IPS-NIHi7 (cell line): ENCODE measurements around the gene PRKAR2A.
"Not testable (repeated sequence)": the region's sequence is repeated elsewhere in the genome, so short reads cannot be mapped to it uniquely, and the experiment has no call there.

Experiments used
- DNase-seq: peaks from one replicate; pipeline ENCODE4 v3.0.0; 2012; ENCODE audit warnings: mixed read lengths; ENCODE audit errors: extremely low spot score

The PRKAR2A gene

GRCh38 chr3:48778565-48778964, 69.1 kb downstream of the PRKAR2A start:
- DNase-seq = not testable (repeated sequence)

DNA sequence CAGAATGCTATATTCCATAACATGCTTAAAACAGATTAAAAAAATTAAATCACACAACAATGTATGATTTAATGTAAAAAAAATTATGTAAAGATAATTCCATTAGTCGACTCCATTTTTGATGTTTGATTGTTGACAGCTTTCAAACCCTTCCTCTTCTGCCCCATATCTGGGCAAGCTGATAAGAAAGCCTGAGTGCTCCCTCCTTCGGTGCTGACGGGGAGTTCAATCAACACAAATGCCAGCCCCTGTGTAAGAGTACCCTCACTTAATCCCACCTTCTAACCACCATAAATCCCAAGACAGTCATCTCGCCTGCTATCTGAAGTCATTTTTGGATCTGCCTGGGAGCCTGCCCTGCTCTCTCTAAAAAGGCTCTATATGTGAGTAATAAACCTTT, 70.8 kb downstream of the PRKAR2A start:
- no peak for DNase-seq

GRCh38 chr3:48770192-48770502, 77.5 kb downstream of the PRKAR2A start:
- DNase-seq = no peak

GRCh38 chr3:48765376-48765775, 82.3 kb downstream of the PRKAR2A start:
- DNase-seq = no peak

DNA sequence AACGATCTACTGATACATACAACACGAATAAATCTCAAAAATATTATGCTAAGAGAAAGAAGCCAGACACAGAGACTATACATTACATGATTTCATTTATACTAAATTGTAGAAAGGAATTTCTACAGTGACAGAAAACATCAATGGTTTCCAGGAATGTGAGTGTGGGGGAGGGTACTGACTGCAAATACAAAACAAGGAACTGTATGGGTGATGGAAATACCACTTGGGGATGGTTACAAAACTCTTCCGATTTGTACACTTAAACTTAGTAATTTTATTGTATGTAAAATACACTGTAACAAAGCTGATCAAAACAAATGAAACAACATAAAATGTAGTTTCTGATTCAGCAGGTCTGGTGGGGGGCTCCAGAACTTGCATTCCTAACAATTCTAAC, 84.9 kb downstream of the PRKAR2A start:
- DNase-seq = no peak

DNA sequence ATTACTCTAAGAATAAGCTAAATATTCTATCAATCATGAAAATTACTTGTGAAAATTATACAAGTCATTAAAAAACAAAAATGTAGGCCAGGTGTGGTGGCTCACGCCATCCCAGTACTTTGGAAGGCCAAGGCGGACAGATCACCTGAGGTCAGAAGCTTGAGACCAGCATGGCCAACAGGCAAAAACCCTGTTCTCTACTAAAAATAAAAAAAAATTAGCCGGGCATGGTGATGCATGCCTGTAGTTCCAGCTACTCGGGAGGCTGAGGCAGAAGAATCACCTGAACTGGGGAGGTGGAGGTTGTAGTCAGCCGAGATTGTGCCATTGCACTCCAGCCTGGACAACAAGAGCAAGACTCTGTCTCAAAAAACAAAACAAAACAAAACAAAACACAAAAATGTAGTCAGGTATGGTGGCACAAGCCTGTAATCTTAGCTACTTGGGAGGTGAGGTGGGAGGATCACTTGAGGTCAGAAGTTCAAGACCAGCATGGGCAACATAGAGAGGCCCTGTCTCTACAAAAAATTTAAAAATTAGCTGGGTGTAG, 87.6 kb downstream of the PRKAR2A start:
- DNase-seq = not testable (repeated sequence)

DNA sequence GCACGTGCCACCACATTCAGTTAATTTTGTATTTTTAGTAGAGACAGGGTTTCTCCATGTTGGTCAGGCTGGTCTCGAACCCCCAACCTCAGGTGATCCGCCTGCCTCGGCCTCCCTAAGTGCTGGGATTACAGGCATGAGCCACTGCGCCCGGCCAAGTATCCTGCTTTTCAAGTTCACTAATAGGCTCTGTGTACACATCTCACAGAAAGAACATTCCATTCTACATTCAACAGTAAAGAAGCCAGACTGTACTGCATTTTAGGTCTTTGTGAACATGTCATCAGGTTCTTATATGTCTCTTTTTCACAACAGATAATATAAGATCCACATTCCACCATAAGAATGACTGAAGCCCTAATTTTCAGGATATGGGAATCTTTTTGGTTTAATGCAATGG, 88.1 kb downstream of the PRKAR2A start:
- not testable (repeated sequence) for DNase-seq

DNA sequence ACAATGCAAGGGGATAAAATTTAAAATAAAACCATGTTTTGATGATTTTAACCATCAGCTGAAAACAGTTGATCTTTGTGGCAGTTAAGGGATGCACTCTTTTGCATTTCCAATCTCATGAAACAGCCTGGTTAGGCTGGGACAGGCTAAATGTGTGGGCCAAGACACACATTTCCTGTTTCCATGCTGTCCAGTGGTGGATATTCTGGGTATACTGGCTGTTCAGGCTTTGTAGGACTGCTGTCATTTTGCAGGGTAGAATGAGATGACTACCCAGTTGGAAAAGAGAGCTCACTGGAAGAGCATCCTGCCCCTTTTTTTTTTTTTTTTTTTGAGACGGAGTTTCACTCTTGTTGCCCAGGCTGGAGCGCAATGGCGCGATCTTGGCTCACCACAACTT, 88.6 kb downstream of the PRKAR2A start:
- DNase-seq = no peak

DNA sequence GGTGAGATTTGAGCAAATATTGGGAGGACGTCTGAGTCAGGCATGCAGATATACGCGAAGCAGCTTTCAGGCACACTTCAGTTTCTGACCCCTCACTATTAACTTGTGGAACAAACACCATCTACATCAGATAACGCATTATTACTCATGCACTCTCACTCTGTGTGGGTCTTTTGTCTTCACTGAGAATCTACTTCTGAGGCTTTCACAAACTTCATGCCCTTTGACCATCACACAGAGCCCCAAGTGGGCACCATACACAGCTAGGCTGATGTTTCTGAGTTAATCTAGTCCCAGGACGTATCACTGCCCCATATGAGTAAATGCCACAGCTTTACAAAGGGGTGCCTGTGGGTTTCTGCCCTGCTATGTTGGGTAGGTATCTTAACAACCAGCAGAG, 91.0 kb downstream of the PRKAR2A start:
- DNase-seq = no peak

DNA sequence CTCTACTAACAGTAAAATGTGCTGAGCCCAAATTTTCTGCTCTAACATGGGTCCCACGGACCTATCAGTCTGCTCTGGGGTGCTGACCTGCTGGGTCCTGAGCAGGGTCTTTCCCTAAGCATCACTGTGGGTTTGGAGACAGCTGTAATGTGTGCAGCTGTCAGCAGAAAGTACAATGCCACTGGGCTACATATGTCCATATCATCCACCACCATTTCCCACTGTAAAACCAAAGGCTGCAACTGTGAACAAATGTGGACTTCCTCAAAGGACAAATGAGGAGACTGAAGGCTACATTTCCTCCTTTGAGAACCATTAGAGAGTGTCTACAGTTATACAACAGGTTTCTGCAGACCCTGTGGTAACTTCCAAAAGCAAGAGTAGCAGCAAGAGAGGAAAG, 96.8 kb downstream of the PRKAR2A start:
- no peak for DNase-seq

GRCh38 chr3:48748754-48749153, 98.9 kb downstream of the PRKAR2A start:
- no peak for DNase-seq

- no peak for DNase-seq
Observed at GRCh38 chr3:48747706-48748105, 100.0 kb downstream of the PRKAR2A start.

DNA sequence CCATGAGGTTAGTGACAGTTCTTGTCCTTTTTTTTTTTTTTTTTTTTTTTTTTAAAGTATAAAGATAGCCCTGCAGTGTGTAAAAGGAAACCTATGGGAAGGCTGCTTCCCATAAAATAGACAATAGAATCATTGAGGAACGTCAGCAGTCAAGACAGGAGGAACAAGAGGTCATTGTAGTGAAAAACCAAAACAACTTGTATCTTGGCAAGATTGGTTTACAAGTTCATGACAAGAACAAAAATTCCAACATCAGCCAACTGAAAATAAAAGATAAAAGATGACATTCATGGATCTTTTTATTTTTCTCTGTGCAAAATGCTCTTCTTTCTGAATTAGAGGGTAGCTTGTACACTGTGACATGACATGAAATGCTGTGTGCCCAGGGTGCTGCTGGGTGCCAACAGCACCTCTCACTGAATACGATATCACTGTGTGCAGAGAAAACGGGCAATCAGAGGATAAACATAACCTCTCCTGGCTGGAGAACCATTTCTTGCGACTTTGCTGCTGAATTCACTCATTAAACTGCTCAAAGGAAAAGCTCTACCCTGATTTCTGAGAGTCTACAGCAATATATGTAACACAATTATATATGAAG, 100.6 kb downstream of the PRKAR2A start:
- DNase-seq = no peak

GRCh38 chr3:48743773-48744172, 103.9 kb downstream of the PRKAR2A start:
- DNase-seq = no peak

- not testable (repeated sequence) for DNase-seq
Observed at GRCh38 chr3:48741226-48741625, 106.4 kb downstream of the PRKAR2A start.

GRCh38 chr3:48739955-48740823, 107.5 kb downstream of the PRKAR2A start:
- peak; percentile 97 for DNase-seq

DNA sequence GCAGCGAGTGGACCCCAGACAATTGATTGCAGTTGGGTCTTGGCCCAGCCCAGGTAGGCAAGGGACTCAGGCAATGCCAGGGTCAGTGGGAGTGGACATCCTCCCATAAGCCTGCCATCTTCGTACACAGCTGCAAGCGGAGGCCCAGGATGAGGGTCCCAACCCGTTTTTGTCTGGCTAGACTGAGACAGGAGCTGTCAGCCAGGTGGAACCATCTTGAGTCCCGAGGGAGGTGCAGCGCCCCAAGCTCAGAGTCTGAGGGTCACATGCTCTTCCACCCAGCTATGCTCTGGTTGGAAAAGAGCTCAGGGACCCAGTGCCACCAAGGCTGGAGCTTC, 108.1 kb downstream of the PRKAR2A start:
- DNase-seq = no peak

GRCh38 chr3:48738926-48739616, 108.6 kb downstream of the PRKAR2A start:
- DNase-seq = no peak

- DNase-seq = no peak
Observed at GRCh38 chr3:48738144-48738536, 109.5 kb downstream of the PRKAR2A start.

DNA sequence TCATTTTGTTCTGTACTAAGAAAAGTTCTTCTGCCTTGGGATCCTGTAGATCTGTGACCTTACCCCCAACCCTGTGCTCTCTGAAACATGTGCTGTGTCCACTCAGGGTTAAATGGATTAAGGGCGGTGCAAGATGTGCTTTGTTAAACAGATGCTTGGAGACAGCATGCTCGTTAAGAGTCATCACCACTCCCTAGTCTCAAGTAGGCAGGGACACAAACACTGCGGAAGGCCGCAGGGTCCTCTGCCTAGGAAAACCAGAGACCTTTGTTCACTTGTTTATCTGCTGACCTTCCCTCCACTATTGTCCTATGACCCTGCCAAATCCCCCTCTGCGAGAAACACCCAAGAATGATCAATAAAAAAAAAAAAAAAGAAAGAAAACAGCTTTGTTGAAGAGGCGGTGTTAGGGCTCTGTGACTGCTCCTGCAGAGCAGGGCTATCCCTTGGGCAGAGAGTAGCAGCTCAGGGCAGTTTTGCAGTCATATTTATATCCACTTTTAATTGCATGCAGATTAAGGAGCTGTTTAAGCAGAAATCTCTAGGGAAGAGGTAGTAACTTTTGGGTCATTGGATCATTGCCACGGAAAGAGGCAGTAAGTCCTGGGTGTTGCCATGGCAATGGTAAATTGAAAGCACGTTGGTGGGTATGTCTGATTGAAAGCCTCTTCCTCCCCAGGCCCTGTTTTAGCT, 112.5 kb downstream of the PRKAR2A start:
- not testable (repeated sequence) for DNase-seq

DNA sequence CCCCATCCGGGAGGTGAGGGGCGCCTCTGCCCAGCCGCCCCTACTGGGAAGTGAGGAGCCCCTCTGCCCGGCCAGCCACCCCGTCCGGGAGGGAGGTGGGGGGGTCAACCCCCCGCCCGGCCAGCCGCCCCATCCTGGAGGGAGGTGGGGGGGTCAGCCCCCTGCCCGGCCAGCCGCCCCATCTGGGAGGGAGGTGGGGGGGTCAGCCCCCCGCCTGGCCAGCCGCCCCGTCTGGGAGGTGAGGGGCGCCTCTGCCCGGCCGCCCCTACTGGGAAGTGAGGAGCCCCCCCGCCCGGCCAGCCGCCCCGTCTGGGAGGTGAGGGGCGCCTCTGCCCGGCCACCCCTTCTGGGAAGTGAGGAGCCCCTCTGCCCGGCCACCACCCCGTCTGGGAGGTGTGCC, 113.1 kb downstream of the PRKAR2A start:
- DNase-seq = not testable (repeated sequence)
